Fibroblast of villous mesenchyme (primary cell): Measurements from ENCODE around the gene MUC4. TPM values are rescaled to one million over a fixed set of nuclear protein-coding genes. Genes with fewer than 3 reads are reported as not detected.

Source experiments
- DNase-seq: peaks from one replicate; pipeline ENCODE4 v3.0.0-alpha.2; 2010; ENCODE audit warnings: low read depth
- H3K4me3 ChIP-seq: 2 replicates; pipeline ENCODE4 v1.5.1; 2011; ENCODE audit warnings: low read depth, mild to moderate bottlenecking, low read length
- CTCF ChIP-seq: IDR thresholded peaks from 2 replicates; pipeline ENCODE4 v1.5.1; 2012; ENCODE audit warnings: low read depth, mild to moderate bottlenecking, low read length; ENCODE audit not compliant: insufficient read depth
- total RNA-seq: library from RNA; depleted of rRNA; stranded (reverse); fragments of >200 nt; gene quantifications from 2 replicates; pipeline ENCODE4 v1.2.3, GENCODE V29; 2012

MUC4 gene
- total RNA-seq, 1 donor: not detected

- TF ChIP-seq CTCF: no peak
- no peak overlapping the region for H3K4me3 ChIP-seq
- no peak for DNase-seq
Observed at GRCh38 chr3:195758721-195759353, 52.9 kb downstream of the MUC4 start.

- TF ChIP-seq CTCF: no peak
- no peak for DNase-seq
- no peak overlapping the region for H3K4me3 ChIP-seq
Observed at GRCh38 chr3:195757827-195758226, 53.9 kb downstream of the MUC4 start.

- TF ChIP-seq CTCF: no peak
- H3K4me3 ChIP-seq: no peak overlapping the region
- no peak for DNase-seq
Observed at GRCh38 chr3:195757438-195757770, 54.3 kb downstream of the MUC4 start.

- H3K4me3 ChIP-seq: no peak overlapping the region
- TF ChIP-seq CTCF: no peak
- no peak for DNase-seq
Observed at GRCh38 chr3:195755791-195756676, 55.7 kb downstream of the MUC4 start.

GRCh38 chr3:195755391-195755790 is 56.3 kb downstream of the MUC4 start:
- TF ChIP-seq CTCF: no peak
- H3K4me3 ChIP-seq: no peak overlapping the region
- DNase-seq: no peak

GRCh38 chr3:195754906-195755305 is 56.8 kb downstream of the MUC4 start:
- DNase-seq: no peak
- TF ChIP-seq CTCF: no peak
- H3K4me3 ChIP-seq: no peak overlapping the region
